ENCODE results near the gene FBXO7.

FBXO7 gene

GRCh38 chr22:32518848-32519247 lies 44.2 kb downstream of the FBXO7 start:
- DNase-seq (ENCODE audit: low read depth in 1 of 2, low spot score in 1 of 2): no peak
- TF ChIP-seq SPI1 (IDR thresholded peaks at IDR 0.05; ENCODE audit: borderline replicate concordance, low read depth) (no peak), REST (IDR thresholded peaks at IDR 0.05; ENCODE audit: insufficient replicate concordance, low read depth) (no peak), POLR2AphosphoS5 (IDR thresholded peaks at IDR 0.05; ENCODE audit: low read depth) (no peak), GABPA (IDR thresholded peaks at IDR 0.05; ENCODE audit: low read depth) (no peak), CTCF (IDR thresholded peaks at IDR 0.05; ENCODE audit: insufficient read depth, low read length) (no peak)
- Histone ChIP-seq H3K27me3 (ENCODE audit: insufficient read depth, poor library complexity, severe bottlenecking) (no peaks in the 10 kb centered on the region), H3K27ac (replicated peaks) (no peak overlapping the region), H3K4me3 (replicated peaks; ENCODE audit: insufficient read depth, low read length) (no peak overlapping the region)

- H3K27ac ChIP-seq (replicated peaks): no peak overlapping the region
- H3K27me3 ChIP-seq (ENCODE audit: insufficient read depth, poor library complexity, severe bottlenecking): no peaks in the 10 kb centered on the region
- TF ChIP-seq SPI1 (IDR thresholded peaks at IDR 0.05; ENCODE audit: borderline replicate concordance, low read depth) (no peak), POLR2AphosphoS5 (IDR thresholded peaks at IDR 0.05; ENCODE audit: low read depth) (no peak), REST (IDR thresholded peaks at IDR 0.05; ENCODE audit: insufficient replicate concordance, low read depth) (no peak), CTCF (IDR thresholded peaks at IDR 0.05; ENCODE audit: insufficient read depth, low read length) (no peak), GABPA (IDR thresholded peaks at IDR 0.05; ENCODE audit: low read depth) (no peak)
- H3K4me3 ChIP-seq (replicated peaks; ENCODE audit: insufficient read depth, low read length): no peak overlapping the region
- DNase-seq (ENCODE audit: low read depth in 1 of 2, low spot score in 1 of 2): no peak
Measured at GRCh38 chr22:32520612-32521011, 46.0 kb downstream of the FBXO7 start.

- H3K27ac ChIP-seq (replicated peaks): no peak overlapping the region
- no peak for DNase-seq (ENCODE audit: low read depth in 1 of 2, low spot score in 1 of 2)
- H3K4me3 ChIP-seq (replicated peaks; ENCODE audit: insufficient read depth, low read length): no peak overlapping the region
- H3K27me3 ChIP-seq (ENCODE audit: insufficient read depth, poor library complexity, severe bottlenecking): no peaks in the 10 kb centered on the region
- TF ChIP-seq CTCF (IDR thresholded peaks at IDR 0.05; ENCODE audit: insufficient read depth, low read length) (no peak), SPI1 (IDR thresholded peaks at IDR 0.05; ENCODE audit: borderline replicate concordance, low read depth) (no peak), POLR2AphosphoS5 (IDR thresholded peaks at IDR 0.05; ENCODE audit: low read depth) (no peak), REST (IDR thresholded peaks at IDR 0.05; ENCODE audit: insufficient replicate concordance, low read depth) (no peak), GABPA (IDR thresholded peaks at IDR 0.05; ENCODE audit: low read depth) (no peak)
Measured at GRCh38 chr22:32522237-32522636, 47.6 kb downstream of the FBXO7 start.

All from HL-60 (cell line).